ENCODE measurements around the gene S1PR3.

S1PR3 gene

DNA sequence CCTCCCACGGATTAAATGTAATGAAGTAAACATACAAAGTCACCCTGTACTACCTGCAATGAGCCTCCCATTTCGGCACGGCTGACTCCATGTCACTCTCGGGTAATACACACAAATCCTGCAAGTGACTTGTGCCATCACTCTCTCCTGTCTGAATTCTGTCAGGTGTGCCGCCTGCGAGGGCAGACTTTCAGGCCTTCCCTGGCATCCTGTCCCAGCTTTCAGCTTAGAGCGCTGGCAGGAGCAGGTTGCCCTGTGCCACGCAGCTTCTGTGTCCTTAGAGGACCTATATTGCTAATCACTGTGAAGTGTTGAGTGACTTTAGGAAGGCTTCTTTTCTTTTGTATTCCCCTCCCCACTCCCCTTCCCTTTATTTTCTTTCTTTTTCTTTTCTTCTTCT, 25.8 kb upstream of the S1PR3 start:
- Histone ChIP-seq H3K36me3 (no peaks in the 10 kb centered on the region), H3K27me3 (ENCODE audit: insufficient read depth, low read depth, severe bottlenecking) (no peaks in the 10 kb centered on the region), H3K9me3 (ENCODE audit: severe bottlenecking) (peaks cover 2% of the 10 kb centered on the region), H3K27ac (no peak overlapping the region), H3K4me3 (ENCODE audit: low read depth, low read length) (no peak overlapping the region)
- TF ChIP-seq CTCF (IDR thresholded peaks at IDR 0.05; ENCODE audit: low read depth, low read length), result no peak
- no peak for DNase-seq

GRCh38 chr9:88966894-88967676, 24.2 kb upstream of the S1PR3 start:
- Histone ChIP-seq H3K36me3 (no peaks in the 10 kb centered on the region), H3K27ac (peak overlapping the region; percentile 28), H3K9me3 (ENCODE audit: severe bottlenecking) (peaks cover 2% of the 10 kb centered on the region), H3K27me3 (ENCODE audit: insufficient read depth, low read depth, severe bottlenecking) (no peaks in the 10 kb centered on the region), H3K4me3 (ENCODE audit: low read depth, low read length) (no peak overlapping the region)
- peak; percentile 30 for DNase-seq
- no peak for TF ChIP-seq CTCF (IDR thresholded peaks at IDR 0.05; ENCODE audit: low read depth, low read length)

DNA sequence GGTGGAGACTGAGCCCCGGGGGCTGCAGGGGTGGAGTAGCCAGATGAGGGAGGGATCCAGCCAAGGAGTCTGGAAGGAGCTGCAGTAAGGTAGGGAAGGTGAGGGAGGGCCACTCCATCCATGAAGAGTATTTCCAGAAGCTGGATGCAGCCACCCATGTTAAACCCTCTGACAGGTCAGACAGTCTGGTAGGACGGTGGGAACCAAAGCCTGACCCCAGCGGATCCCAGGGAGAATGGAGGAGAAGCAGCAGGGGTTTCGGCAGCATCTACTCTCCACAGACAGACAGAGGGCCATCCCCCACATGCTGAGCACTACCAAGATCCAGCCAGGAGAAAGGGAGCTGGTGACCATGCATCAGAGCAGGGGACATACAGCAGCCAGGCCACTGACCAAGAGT, 22.5 kb upstream of the S1PR3 start:
- Histone ChIP-seq H3K36me3 (no peaks in the 10 kb centered on the region), H3K27me3 (ENCODE audit: insufficient read depth, low read depth, severe bottlenecking) (no peaks in the 10 kb centered on the region), H3K9me3 (ENCODE audit: severe bottlenecking) (peaks cover 2% of the 10 kb centered on the region), H3K4me3 (ENCODE audit: low read depth, low read length) (no peak overlapping the region), H3K27ac (no peak overlapping the region)
- no peak for DNase-seq
- TF ChIP-seq CTCF (IDR thresholded peaks at IDR 0.05; ENCODE audit: low read depth, low read length), result no peak

GRCh38 chr9:88969646-88970373, 21.5 kb upstream of the S1PR3 start:
- H3K36me3 ChIP-seq, result no peaks in the 10 kb centered on the region
- no peak overlapping the region for H3K4me3 ChIP-seq (ENCODE audit: low read depth, low read length)
- H3K9me3 ChIP-seq (ENCODE audit: severe bottlenecking), result peaks cover 2% of the 10 kb centered on the region
- H3K27ac ChIP-seq, result no peak overlapping the region
- no peak for DNase-seq
- H3K27me3 ChIP-seq (ENCODE audit: insufficient read depth, low read depth, severe bottlenecking), result no peaks in the 10 kb centered on the region
- TF ChIP-seq CTCF (IDR thresholded peaks at IDR 0.05; ENCODE audit: low read depth, low read length), result no peak

DNA sequence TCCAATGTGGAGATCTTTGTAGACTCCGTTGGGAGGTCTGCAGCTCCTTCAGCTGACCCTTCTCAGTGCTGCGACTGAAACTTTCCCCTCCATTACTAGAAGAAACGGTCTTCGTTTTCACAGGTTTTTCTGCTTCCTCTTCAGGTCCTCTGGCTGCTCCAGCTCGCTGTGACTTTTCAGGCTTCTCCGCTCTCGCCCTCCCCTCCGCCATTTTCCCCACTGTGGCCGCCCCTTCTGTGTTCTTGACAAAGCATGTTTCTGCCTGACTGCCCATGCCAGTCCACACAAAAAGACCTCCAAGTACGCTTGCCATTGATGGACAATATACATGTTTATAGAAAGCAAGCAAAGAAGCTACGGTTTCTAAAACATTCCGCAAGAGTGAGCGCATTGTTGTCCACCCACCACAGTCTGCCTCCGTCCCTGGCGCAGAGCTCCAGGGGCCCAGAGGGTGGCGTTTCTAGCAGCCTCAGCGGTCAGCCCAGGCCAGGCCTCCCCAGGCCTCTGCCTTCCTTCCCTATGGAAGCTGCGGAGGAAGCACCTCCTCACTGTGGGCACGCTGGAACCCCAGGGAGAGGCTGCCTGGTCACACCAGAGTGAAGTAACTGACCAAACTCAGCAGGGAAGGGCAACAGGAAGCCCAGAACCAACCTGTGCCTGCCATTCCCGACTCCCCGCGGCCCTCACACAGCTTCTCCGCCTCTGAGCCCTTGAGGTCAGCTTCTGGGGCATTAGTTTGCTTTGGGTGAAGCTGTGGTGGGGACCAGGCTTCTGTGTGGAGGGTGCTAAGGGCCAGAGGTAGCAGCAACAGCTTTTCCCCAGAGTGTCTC, 19.9 kb upstream of the S1PR3 start:
- Histone ChIP-seq H3K9me3 (ENCODE audit: severe bottlenecking) (peaks cover 2% of the 10 kb centered on the region), H3K36me3 (no peaks in the 10 kb centered on the region), H3K4me3 (ENCODE audit: low read depth, low read length) (no peak overlapping the region), H3K27me3 (ENCODE audit: insufficient read depth, low read depth, severe bottlenecking) (no peaks in the 10 kb centered on the region), H3K27ac (no peak overlapping the region)
- no peak for DNase-seq
- no peak for TF ChIP-seq CTCF (IDR thresholded peaks at IDR 0.05; ENCODE audit: low read depth, low read length)

Data from WERI-Rb-1 (cell line).